HG03571 (cell line): ENCODE results near the gene PPARG.

Experiments used
- ATAC-seq: cut with Tn5 transposase; IDR thresholded peaks from one replicate; pipeline ENCODE4 v1.9.1; 2021; ENCODE audit not compliant: unreplicated experiment

PPARG gene

DNA sequence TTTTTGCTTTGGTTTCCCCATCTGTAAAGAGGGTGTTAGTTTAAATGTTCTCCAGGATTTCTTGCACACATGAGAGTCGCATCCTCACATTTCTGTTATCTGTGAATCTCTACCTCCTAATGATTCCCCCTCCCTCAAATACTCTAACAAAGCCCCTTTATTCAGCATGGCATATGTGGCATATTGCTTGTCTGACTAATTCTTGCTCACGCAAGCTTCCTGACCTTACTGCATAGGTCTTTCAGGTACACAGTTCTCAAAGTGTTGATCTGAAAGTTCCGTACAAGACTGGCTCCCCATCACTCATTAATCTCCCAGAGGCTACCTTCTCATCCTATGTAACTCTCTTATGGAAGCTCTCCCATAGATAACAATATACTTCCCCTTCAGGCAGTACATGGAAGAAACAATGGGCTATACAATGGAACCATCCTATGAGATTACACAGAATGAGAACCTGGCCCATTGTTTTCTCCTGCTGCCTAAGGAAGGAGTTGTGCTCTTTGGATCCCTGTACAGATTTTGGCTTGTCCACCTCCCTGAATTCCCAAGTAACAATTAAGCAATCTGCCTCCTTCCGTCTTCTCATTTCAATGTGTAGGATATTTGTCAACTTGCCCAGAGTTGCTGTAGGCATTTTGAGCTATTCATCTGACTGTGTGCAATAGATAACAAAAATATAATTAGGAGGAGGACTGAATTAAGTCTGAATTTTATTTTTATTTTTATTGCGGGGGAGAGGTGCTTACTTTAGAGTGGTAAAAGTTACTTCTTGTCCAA lies 51.0 kb downstream of the PPARG start:
- no peak for ATAC-seq

- ATAC-seq = no peak
Measured at GRCh38 chr3:12340506-12340905, 51.6 kb downstream of the PPARG start.

DNA sequence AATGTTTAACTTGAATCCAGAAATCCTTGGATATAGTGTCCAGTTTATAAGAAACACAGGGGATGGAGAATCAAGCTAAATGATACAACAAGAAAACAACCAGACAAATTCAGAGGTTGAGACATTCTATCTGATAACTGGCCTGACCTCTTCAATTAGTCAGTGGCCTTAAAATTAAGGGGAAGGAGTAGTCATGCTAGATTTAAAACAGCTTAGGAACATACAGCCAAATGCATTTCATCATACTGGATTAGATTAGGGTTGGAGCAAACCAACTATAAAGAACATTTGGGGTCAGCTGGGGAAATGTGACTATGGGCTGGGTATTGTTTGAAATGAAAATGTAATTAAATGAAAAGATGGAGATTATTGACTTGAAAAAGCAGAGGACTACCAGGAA lies 53.3 kb downstream of the PPARG start:
- ATAC-seq = no peak

GRCh38 chr3:12343047-12343501 lies 54.2 kb downstream of the PPARG start:
- ATAC-seq = no peak

GRCh38 chr3:12345141-12345561 lies 56.3 kb downstream of the PPARG start:
- no peak for ATAC-seq

GRCh38 chr3:12345584-12346494 lies 57.0 kb downstream of the PPARG start:
- ATAC-seq = no peak

- no peak for ATAC-seq
Measured at GRCh38 chr3:12347301-12347700, 58.4 kb downstream of the PPARG start.

DNA sequence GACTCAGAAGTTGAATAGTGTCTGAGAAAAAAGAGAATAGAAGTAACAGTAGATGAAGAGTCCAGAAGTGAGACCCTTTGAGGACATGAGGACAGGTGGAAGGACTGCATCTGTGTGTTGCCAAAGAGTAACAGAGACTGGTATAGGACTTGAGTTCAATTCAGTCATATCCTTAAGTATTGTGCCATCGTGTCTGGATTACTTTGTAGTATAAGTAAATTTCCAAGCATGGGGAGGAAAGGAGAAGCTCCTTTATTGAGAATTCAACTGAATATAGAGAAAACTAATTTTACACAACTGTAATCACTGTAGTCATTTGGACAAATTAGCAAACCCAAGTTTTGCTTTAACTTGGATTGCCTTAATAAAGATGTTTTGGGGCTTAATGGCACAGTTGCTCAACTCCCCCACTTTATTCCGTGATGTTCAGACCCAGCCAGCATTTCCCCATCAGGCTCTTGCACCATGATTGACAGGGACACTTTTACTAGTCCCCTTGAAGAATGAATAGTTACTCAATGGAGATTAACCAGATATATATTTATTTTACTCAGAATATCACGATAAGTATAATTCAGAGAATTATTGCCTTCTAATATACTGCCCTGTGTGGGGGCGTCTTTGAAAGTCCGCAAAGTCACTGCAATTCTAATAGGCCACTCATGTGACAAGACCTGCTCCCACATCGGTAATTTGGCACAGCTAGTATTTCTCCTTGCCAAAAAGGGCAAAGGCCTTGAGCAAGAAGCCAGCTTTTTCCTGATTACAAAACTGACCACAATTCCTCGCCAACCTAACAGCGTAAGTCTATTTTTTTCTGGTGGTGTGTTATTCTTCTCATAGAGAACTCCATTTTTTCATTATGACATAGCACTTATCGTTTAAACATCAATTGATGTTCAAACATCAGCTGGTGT lies 61.3 kb downstream of the PPARG start:
- ATAC-seq = no peak

- ATAC-seq = no peak
Measured at GRCh38 chr3:12351145-12351544, 62.3 kb downstream of the PPARG start.

DNA sequence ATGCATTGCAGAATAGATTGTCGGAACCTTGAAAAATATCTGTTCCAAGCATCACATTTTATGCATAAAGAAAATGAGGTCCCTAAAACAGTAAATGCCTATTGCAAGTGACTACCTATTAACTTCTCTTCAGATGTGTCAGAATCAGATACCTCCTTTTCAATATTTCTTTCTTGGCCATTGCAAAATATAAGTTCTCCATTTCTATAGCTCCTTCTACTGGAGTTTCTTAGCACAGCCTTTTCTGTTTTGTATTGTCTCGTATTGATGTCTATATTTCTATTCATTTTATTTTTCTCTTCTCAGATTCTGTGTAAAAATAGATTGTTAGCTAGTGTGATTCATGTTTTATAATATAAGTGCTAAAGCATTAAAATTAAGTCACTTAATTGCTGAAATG lies 63.4 kb downstream of the PPARG start:
- no peak for ATAC-seq

DNA sequence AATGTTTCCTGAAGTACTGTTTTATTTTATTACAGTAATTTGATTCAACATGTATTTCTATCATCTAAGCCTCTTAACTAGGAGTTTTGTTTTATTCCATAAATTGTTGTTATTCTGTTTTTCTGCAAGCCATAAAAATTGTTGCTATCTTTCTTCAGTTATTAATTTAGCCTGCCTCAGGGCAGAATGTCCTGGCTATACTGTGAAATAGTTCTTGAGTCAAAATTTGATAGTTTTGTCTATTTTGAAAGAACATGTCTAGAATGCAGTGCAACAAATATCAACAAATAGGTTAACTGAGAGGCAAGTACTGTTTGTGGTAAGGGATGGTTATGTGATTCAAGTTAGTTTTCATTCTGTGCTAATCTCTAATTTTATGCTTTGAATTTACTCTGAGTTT lies 63.9 kb downstream of the PPARG start:
- ATAC-seq = no peak

DNA sequence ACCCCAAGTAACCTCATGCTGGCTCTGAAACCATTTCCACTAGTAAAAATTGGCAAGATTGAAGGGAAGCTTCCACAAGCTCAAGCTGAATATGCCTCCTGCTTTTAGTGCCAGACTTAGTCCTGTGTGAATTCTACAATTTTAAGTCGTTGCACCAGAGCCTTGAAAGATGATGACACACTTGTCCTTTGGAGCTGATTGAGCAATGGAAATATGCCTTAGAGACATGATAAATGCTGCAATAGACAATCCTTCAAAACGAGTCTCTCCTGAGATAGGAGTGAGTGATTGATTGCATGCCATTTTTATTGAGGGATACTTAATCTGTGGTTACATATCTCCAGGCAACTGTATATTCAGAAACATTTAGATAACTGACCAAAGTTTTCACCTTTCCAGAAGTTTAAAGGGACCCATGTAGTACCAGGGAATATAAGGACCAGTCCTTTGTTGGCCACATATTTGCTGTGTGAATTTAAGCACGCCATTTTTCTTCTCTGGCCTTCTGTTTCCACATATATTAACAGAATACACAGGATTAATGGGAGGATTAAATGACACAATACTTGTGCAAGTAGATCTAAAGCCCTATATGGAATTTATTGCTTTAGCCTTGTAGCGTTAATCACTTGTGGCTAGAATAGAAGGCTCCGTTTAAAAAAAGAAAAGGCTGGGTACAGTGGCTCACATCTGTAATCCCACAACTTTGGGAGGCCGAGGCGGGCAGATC lies 65.1 kb downstream of the PPARG start:
- ATAC-seq = no peak

GRCh38 chr3:12356175-12356574 lies 67.3 kb downstream of the PPARG start:
- ATAC-seq = no peak

GRCh38 chr3:12356996-12357395 lies 68.1 kb downstream of the PPARG start:
- no peak for ATAC-seq

DNA sequence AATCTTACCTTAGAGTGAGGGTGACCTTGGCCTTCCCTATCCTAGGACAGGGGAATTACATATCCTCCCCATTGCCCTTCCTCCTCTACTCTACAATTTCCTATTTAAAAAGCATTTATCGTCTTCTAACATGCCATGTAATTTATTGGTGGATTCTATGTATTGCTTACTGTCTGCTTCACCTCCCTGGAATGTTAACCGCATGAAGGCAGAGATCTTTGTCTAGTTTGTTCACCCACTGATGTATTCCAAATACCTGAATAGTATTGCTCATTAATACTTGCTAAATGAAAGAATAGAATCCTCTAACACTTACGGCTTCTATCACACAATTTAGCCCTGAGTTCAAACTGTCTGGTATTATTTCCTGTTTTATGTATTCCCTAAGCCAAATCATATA lies 68.6 kb downstream of the PPARG start:
- ATAC-seq = no peak

GRCh38 chr3:12363397-12364195 lies 74.7 kb downstream of the PPARG start:
- ATAC-seq = no peak

- no peak for ATAC-seq
Measured at GRCh38 chr3:12367346-12367745, 78.5 kb downstream of the PPARG start.

DNA sequence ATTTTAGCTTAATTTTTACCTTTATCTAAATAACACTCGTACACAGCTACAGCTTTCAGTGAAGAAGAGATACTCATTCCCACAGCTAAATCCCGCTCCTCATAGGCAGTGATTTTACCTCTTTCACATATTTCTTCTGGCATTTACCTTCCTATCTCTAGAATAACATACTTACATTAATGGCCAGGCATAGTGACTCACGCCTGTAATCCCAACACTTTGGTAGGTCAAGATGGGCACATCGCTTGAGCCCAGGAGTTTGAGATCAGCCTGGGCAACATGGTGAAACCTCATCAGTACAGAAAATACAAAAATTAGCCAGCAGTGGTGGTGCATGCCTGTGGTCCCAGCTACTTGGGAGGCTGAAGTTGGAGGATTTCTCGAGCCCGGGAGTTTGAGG lies 80.2 kb downstream of the PPARG start:
- no peak for ATAC-seq

- ATAC-seq = no peak
Measured at GRCh38 chr3:12369598-12369997, 80.7 kb downstream of the PPARG start.

DNA sequence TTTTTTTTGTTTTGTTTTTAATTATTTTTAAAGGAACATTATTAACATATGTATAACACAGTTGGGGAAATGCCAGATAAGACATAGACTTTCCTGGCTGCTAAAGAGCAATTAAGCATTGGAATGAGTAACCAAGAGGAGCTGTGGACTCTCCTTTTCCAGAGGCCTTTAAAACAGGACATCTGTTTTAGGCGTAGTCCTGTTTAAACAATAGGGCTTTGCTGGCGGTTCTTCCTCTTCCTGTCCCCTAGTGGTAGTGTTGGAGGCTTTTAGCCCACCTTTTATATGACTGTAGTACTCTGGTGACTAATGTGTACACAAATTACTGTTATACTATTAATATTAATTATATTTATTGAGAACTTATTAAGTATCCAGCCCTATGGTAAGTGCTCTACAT lies 81.9 kb downstream of the PPARG start:
- ATAC-seq = no peak
